Activated T-cell treated with anti-CD3 and anti-CD28 coated beads, Interleukin-2, amount 50 U/mL, for 48 hours (primary cell): ENCODE results near the gene CCDC91.

Experiments
- DNase-seq, 2 experiments: peaks; one replicate each; pipeline ENCODE4 v3.0.0-alpha.2; 2020

Gene CCDC91

GRCh38 chr12:28190321-28191050 is at the start of gene CCDC91:
TSS of gene CCDC91 (plus strand) at chr12:28190456. CDS start at chr12:28257216, 66,760 bp downstream.
- DNase-seq = peak; percentile 88 to 90

GRCh38 chr12:28144059-28144458 is 46.2 kb upstream of the CCDC91 start:
- no peak for DNase-seq

- no peak for DNase-seq
Measured at GRCh38 chr12:28144532-28144931, 45.7 kb upstream of the CCDC91 start.

GRCh38 chr12:28145216-28145615 is 45.0 kb upstream of the CCDC91 start:
- no peak for DNase-seq

DNA sequence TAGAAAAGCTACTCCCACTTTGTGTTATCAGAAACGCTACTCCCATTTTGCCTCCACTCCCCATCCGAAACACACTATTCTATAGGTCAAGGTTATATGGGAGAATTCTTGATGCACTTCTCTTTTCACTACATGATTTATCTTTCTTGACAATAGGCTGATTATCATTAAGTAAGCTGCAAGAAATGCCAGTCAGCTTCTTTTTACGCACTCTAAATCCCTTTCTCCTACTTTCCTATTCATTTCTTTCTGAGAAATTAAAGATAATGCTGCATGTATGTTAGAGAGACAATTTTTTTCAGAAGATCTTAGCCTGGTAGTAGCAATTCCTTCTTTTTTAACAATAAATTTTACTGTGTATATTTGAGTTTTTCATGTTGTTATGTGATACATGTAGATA is 41.0 kb upstream of the CCDC91 start:
- DNase-seq = no peak

DNA sequence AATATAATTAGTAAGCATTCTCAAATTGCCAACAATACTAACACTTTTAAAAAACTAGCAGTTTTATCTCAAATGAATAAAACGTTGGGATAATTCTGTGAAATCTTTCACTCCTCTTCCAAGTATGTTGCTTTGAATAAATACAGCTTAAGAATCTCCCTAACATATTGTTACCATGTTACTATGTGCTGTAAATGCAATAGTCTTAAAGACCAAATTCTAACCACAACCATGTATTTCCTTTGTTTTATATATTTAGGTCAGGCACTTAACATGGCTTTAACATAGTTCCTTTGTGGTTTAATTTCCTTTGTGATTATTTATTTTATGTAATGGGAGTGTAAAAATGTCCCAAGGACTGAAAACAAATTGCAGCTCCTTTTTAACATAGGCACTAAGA is 33.9 kb upstream of the CCDC91 start:
- no peak for DNase-seq

DNA sequence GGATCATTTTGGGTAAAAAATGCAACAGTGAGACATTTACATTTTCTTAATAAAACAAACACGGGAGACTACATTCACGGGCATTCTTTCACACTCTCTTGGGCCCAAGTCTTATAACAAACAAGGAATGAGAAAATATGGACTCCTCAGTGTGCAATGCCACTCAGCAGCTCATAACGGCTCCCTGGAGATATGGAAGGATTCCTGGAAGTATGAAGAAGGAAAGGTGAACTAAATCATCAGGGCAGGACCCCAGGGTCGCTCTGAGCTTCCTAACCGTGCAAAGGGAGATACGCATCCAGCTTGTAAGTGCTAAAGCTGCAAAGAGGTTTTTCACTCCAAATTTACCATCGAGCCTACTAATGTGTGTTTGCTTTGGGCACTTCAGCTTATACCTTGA is 33.5 kb upstream of the CCDC91 start:
- no peak for DNase-seq

GRCh38 chr12:28158353-28158752 is 31.9 kb upstream of the CCDC91 start:
- no peak for DNase-seq

DNA sequence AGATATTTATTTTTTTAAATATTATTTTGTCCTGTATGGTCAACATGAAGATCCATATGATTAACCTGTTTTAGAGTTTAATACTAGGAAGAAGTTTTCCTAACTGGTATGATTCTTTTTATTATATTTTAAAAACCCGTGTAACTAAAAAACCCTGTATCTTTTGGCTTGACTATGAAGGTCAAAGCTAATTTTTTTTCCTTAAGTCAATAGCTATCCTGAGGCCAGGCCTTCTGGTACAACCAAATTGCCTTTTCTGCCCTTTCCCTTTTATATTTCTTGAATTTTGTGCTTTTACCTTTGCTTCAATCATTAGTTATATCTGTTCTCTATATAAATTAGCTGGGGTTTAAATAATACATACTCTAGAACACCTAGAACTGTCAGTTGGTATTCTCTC is 30.6 kb upstream of the CCDC91 start:
- no peak for DNase-seq

GRCh38 chr12:28161697-28162096 is 28.6 kb upstream of the CCDC91 start:
- DNase-seq = no peak

DNA sequence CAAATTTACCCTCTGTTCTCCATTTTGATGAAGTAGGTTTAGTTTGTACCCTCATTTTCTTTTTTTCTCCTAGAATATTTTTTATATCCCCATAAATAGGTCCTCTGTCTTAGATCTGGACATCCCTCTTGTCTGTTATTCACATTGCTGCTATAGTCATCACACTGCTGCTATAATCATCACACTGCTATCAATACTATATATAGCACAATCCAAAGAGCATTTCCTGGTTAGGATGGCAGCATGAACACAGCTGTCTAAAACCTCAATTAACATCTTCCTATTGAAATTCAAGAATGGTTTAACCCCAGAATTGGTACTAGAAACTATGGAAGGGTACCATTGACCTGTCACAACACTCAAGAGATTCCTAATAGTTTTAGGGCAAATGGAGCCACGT is 27.6 kb upstream of the CCDC91 start:
- DNase-seq = no peak

GRCh38 chr12:28164644-28165275 is 25.5 kb upstream of the CCDC91 start:
- no peak for DNase-seq

GRCh38 chr12:28167981-28168485 is 22.2 kb upstream of the CCDC91 start:
- DNase-seq = no peak

- no peak for DNase-seq
Measured at GRCh38 chr12:28171356-28172060, 18.7 kb upstream of the CCDC91 start.

GRCh38 chr12:28172434-28173030 is 17.7 kb upstream of the CCDC91 start:
- DNase-seq = no peak

DNA sequence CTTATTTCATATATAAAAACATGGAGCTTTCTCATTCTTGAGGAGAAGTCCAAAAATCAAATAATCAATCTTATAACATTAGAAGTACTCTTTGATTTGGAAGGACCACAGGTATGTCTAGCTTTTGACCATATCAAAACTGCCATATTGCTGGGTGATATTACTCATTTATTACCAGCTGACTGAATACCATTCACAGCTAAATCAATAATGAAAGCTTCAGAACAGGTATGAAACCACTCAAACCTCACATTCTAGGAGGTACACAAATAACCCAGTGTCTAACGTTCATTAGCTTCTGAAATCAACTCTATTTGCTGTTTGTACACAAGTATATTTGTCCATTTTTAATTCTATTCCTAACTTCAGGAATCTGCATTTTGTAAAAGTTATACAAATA is 16.8 kb upstream of the CCDC91 start:
- no peak for DNase-seq

GRCh38 chr12:28175098-28175589 is 15.1 kb upstream of the CCDC91 start:
- DNase-seq = no peak

DNA sequence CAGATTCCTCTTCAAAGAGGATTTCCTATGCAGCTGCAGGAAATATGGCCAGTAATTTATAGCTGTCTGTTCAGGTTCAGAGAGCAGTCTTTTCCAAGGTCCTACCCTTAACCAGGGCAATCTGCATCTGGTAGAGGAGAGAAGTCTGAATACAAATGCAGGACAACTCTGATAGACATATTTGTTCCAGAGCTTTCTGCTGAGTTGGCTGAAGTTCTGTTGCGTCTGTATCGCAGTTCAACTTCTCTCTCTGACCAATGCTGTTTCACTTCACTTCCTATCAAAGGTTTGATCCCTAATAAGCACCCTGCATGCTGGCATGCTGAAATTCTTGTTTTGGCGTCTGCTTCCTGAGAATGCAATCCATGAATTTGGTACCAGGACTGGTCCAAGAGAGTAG is 14.0 kb upstream of the CCDC91 start:
- no peak for DNase-seq

- DNase-seq = no peak
Measured at GRCh38 chr12:28177461-28177860, 12.8 kb upstream of the CCDC91 start.

DNA sequence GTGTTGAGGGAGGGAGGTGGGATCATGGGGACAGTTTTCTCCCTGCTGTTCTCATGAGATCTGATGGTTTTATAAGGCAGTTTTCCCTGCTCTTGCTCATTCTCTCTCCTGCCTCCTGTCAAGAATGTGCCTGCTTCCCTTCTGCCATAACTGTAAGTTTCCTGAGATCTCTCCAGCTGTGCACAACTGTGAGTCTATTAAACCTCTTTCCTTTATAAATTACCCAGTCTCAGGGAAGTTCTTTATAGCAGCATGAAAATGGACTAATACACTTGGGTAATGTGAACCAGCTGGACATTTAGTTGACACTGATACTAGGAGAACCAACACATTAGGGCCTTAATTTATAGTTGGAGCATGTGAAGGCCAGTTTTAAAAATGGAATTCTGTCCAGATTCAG is 12.4 kb upstream of the CCDC91 start:
- no peak for DNase-seq

DNA sequence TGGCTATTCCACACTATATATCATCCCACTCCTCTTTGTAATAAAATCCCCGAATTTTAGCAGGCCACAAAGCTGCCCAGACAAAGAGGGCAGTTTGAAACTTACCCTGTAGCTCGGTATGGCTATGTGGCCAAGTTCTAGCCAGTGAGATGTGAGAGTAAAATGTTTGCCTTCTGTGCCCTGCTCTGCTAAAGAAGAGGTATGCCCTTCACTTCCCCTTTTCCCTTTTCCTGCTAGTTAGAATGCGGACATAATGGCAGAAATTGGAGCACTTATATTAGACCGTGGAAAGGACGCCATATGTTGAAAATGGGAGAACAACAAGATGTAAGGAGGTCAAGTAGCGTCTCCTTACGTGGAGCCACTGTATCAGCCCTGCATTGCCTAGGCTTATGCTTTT is 11.5 kb upstream of the CCDC91 start:
- DNase-seq = no peak

DNA sequence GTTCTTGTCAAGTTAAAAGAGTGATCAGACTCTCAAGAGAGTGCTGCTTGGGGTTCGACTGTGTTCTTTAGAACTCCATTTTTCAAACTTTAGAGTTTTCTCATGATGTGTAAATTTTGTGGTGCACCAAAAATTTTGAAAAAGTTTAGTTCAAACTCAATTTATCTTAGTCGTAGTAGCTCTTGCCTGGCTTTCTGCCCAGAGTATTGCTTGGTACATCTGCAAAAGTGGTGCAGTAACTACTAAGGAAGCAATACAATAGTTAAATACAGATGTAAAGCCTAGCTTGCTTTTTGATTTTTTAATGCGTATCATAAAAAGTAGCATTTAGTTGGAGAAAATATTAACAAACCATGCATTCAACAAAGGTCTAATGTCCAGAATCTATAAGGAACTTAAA is 9.5 kb upstream of the CCDC91 start:
- no peak for DNase-seq

DNA sequence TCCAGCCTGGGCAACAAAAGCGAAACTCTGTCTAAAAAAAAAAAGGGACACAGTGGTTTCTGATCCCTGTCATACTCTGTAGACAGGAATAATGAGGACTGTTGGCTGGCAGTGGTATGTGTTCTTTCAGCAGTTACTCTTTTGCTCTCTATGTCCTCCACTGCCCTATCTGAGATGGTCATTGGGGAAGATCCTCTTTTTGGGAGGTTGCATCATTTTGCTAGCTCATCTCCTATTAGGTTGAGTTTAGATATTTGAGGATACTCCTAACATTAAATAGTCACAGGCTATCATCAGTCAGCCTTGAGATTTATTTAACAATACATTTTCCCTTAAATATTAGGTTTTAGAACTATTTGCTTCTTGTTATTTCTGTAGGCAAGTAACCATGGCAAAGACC is 5.9 kb upstream of the CCDC91 start:
- no peak for DNase-seq
